ENCODE measurements around the gene AUP1.

DNA sequence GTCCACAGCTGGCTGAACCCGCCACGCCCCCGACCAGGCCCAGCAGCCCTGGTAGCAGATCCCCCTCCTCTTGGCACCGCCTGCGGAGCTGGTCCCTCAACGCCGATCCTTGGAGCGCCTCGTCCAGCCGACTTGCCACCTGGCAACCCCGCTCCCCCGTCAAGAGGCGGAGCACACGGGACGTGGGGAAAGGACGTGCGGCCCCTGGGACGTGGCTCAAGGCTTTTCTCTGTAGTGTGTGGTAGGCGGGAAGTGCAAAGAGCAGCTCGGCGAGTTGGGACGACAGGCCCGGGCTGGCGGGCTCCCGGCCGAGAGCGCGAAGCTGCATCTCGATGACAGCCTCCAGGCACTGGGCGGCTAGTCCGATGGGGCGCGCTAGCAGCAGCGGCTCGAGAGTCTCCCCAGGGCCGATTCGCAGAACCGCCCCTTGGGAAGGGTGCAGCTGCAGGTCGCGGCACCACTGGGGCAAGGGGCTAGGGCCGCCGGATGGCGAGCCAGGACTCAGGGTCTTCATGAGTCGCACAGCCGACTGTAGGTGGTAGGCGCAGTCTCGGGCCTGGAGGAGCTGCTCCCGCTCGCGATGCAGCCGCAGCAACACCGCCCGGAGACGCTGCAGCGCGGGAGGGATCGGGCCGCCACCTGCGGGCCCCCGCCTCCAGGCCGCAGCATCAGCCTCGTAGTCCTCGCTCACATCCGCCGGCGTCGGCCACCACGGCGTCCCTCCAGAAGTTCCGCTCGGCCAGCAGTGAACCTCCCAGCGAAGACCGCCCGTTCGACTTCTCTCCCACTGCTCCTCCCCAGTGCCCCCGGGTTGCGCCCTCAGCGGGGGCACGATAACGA is 47.3 kb downstream of the AUP1 start:
- TF ChIP-seq POLR2A (IDR thresholded peaks at IDR 0.05) (no peak), EP300 (IDR thresholded peaks at IDR 0.05; ENCODE audit: low read depth) (no peak)
- TF ChIP-seq, protein P1, sequence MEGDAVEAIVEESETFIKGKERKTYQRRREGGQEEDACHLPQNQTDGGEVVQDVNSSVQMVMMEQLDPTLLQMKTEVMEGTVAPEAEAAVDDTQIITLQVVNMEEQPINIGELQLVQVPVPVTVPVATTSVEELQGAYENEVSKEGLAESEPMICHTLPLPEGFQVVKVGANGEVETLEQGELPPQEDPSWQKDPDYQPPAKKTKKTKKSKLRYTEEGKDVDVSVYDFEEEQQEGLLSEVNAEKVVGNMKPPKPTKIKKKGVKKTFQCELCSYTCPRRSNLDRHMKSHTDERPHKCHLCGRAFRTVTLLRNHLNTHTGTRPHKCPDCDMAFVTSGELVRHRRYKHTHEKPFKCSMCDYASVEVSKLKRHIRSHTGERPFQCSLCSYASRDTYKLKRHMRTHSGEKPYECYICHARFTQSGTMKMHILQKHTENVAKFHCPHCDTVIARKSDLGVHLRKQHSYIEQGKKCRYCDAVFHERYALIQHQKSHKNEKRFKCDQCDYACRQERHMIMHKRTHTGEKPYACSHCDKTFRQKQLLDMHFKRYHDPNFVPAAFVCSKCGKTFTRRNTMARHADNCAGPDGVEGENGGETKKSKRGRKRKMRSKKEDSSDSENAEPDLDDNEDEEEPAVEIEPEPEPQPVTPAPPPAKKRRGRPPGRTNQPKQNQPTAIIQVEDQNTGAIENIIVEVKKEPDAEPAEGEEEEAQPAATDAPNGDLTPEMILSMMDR (IDR thresholded peaks at IDR 0.05) = no peak

Data from transverse colon (tissue), 3 donors.